ENCODE data around the gene KRTAP4-8. TPM values are rescaled to one million over a fixed set of nuclear protein-coding genes. Genes with fewer than 3 reads are reported as not detected.

Gene KRTAP4-8
- total RNA-seq, 1 donor from 2014 or later, result not detected

Other genes with a start within 250 kb of the KRTAP4-8 start
- gene KRT12, start 230.9 kb downstream of the KRTAP4-8 start, total RNA-seq, result not detected
- not detected for gene KRT20, start 212.9 kb downstream of the KRTAP4-8 start, total RNA-seq
- gene KRT23, start 160.5 kb downstream of the KRTAP4-8 start, total RNA-seq, result 0.53 TPM
- not detected for gene KRT39, start 131.2 kb downstream of the KRTAP4-8 start, total RNA-seq
- gene KRT40, start 113.8 kb downstream of the KRTAP4-8 start, total RNA-seq, result not detected
- gene KRTAP3-3, start 104.0 kb downstream of the KRTAP4-8 start, total RNA-seq, result not detected
- gene KRTAP3-2, start 98.2 kb downstream of the KRTAP4-8 start, total RNA-seq, result not detected
- gene KRTAP3-1, start 89.0 kb downstream of the KRTAP4-8 start, total RNA-seq, result not detected
- gene KRTAP1-5, start 70.9 kb downstream of the KRTAP4-8 start, total RNA-seq, result not detected
- gene KRTAP1-4, start 67.9 kb downstream of the KRTAP4-8 start, total RNA-seq, result not detected
- gene KRTAP1-3, start 63.3 kb downstream of the KRTAP4-8 start, total RNA-seq, result not detected
- gene KRTAP1-1, start 56.7 kb downstream of the KRTAP4-8 start, total RNA-seq, result not detected
- not detected for gene KRTAP2-1, start 50.8 kb downstream of the KRTAP4-8 start, total RNA-seq
- gene KRTAP2-2, start 42.9 kb downstream of the KRTAP4-8 start, total RNA-seq, result not detected
- gene KRTAP2-3, start 38.0 kb downstream of the KRTAP4-8 start, total RNA-seq, result not detected
- gene KRTAP2-4, start 32.3 kb downstream of the KRTAP4-8 start, total RNA-seq, result not detected
- gene KRTAP4-7, start 14.0 kb downstream of the KRTAP4-8 start, total RNA-seq, result not detected
- gene KRTAP4-16, start 4.1 kb upstream of the KRTAP4-8 start, total RNA-seq, result not detected
- gene KRTAP4-9, start 7.2 kb upstream of the KRTAP4-8 start, total RNA-seq, result not detected
- gene KRTAP4-11, start 20.2 kb upstream of the KRTAP4-8 start, total RNA-seq, result not detected
- not detected for gene KRTAP4-12, start 26.0 kb upstream of the KRTAP4-8 start, total RNA-seq
- not detected for gene KRTAP4-6, start 42.4 kb upstream of the KRTAP4-8 start, total RNA-seq
- gene KRTAP4-5, start 51.7 kb upstream of the KRTAP4-8 start, total RNA-seq, result not detected
- not detected for gene KRTAP4-4, start 62.6 kb upstream of the KRTAP4-8 start, total RNA-seq
- not detected for gene KRTAP4-3, start 70.1 kb upstream of the KRTAP4-8 start, total RNA-seq
- gene KRTAP4-2, start 80.1 kb upstream of the KRTAP4-8 start, total RNA-seq, result not detected
- gene KRTAP4-1, start 86.8 kb upstream of the KRTAP4-8 start, total RNA-seq, result not detected
- not detected for gene KRTAP9-1, start 91.7 kb upstream of the KRTAP4-8 start, total RNA-seq
- gene KRTAP9-2, start 128.5 kb upstream of the KRTAP4-8 start, total RNA-seq, result not detected
- gene KRTAP9-3, start 134.3 kb upstream of the KRTAP4-8 start, total RNA-seq, result not detected
- not detected for gene KRTAP9-8, start 139.9 kb upstream of the KRTAP4-8 start, total RNA-seq
- not detected for gene KRTAP9-4, start 151.5 kb upstream of the KRTAP4-8 start, total RNA-seq
- gene KRTAP9-9, start 157.2 kb upstream of the KRTAP4-8 start, total RNA-seq, result not detected
- not detected for gene KRTAP9-6, start 167.2 kb upstream of the KRTAP4-8 start, total RNA-seq
- not detected for gene KRTAP9-7, start 177.6 kb upstream of the KRTAP4-8 start, total RNA-seq
- not detected for gene KRTAP29-1, start 204.7 kb upstream of the KRTAP4-8 start, total RNA-seq
- not detected for gene KRTAP16-1, start 211.2 kb upstream of the KRTAP4-8 start, total RNA-seq
- not detected for gene KRTAP17-1, start 217.6 kb upstream of the KRTAP4-8 start, total RNA-seq

Measured in sciatic nerve (tissue), 1 donor.